Ovary (tissue), 3 donors: ENCODE results near the gene RIOK2.

Experiments
- CTCF ChIP-seq, 3 donors: fragments of 450-650 bp in 2 of 3; fragments of 200-600 bp in 1 of 3; IDR thresholded peaks; one replicate each; pipeline versions ENCODE4 v1.5.1 to v1.8.0; 2016 to 2022; ENCODE audit warnings: antibody characterized with exemption in 3 of 3, mild to moderate bottlenecking in 1 of 3
- EP300 ChIP-seq: sonication (generic); formaldehyde crosslinking; IDR thresholded peaks from one replicate; pipeline ENCODE4 v1.6.1; 2017; ENCODE audit warnings: antibody characterized with exemption
- POLR2A ChIP-seq: fragments of 450-650 bp; IDR thresholded peaks from one replicate; pipeline ENCODE4 v1.6.1; 2017; ENCODE audit warnings: antibody characterized with exemption, mild to moderate bottlenecking, moderate library complexity
- donor health status: DM: no; HTN: no; CAD: no.

GRCh38 chr5:97183930-97184213 lies 825 bp upstream of the RIOK2 start:
- TF ChIP-seq CTCF (IDR thresholded peaks at IDR 0.05) (no peak), POLR2A (no peak), EP300 (no peak)
